Stimulated activated CD8-positive, alpha-beta memory T cell treated with anti-CD3 and anti-CD28 coated beads, Interleukin-12 subunit alpha, Interleukin-12 subunit beta, amount 100 ng/mL, for 4 hours (primary cell): ENCODE results near the gene PDXDC1.
"Not testable (repeated sequence)": the region's sequence is repeated elsewhere in the genome, so short reads cannot be mapped to it uniquely, and the experiment has no call there.

Experiments
- DNase-seq: peaks from one replicate; pipeline ENCODE4 v3.0.0-alpha.2; 2020; ENCODE audit warnings: low read depth

Gene PDXDC1

GRCh38 chr16:14971621-14972228 lies 3.1 kb upstream of the PDXDC1 start:
- DNase-seq, result not testable (repeated sequence)

GRCh38 chr16:14973785-14974322 lies 972 bp upstream of the PDXDC1 start:
- DNase-seq, result not testable (repeated sequence)

- not testable (repeated sequence) for DNase-seq
Observed at GRCh38 chr16:14974331-14974655, 533 bp upstream of the PDXDC1 start.

GRCh38 chr16:14975418-14976194 lies 780 bp downstream of the PDXDC1 start:
- DNase-seq, result peak; percentile 55

GRCh38 chr16:14976971-14977736 lies 2.3 kb downstream of the PDXDC1 start:
- DNase-seq, result not testable (repeated sequence)

GRCh38 chr16:14978281-14978680 lies 3.5 kb downstream of the PDXDC1 start:
- not testable (repeated sequence) for DNase-seq

- not testable (repeated sequence) for DNase-seq
Observed at GRCh38 chr16:14978908-14979307, 4.1 kb downstream of the PDXDC1 start.

- not testable (repeated sequence) for DNase-seq
Observed at GRCh38 chr16:14981234-14981633, 6.4 kb downstream of the PDXDC1 start.

GRCh38 chr16:14982521-14982920 lies 7.7 kb downstream of the PDXDC1 start:
- not testable (repeated sequence) for DNase-seq

- not testable (repeated sequence) for DNase-seq
Observed at GRCh38 chr16:14988092-14988491, 13.3 kb downstream of the PDXDC1 start.

GRCh38 chr16:14988661-14989191 lies 13.9 kb downstream of the PDXDC1 start:
- not testable (repeated sequence) for DNase-seq

- DNase-seq, result not testable (repeated sequence)
Observed at GRCh38 chr16:14989291-14990281, 14.8 kb downstream of the PDXDC1 start.

GRCh38 chr16:14993277-14994151 lies 18.7 kb downstream of the PDXDC1 start:
- not testable (repeated sequence) for DNase-seq

GRCh38 chr16:14996702-14997101 lies 21.9 kb downstream of the PDXDC1 start:
- DNase-seq, result not testable (repeated sequence)

GRCh38 chr16:14998300-14998699 lies 23.5 kb downstream of the PDXDC1 start:
- not testable (repeated sequence) for DNase-seq

- not testable (repeated sequence) for DNase-seq
Observed at GRCh38 chr16:14999845-15000244, 25.0 kb downstream of the PDXDC1 start.

GRCh38 chr16:15002448-15002847 lies 27.6 kb downstream of the PDXDC1 start:
- not testable (repeated sequence) for DNase-seq

GRCh38 chr16:15005357-15006132 lies 30.7 kb downstream of the PDXDC1 start:
- DNase-seq, result not testable (repeated sequence)

GRCh38 chr16:15008647-15009046 lies 33.8 kb downstream of the PDXDC1 start:
- DNase-seq, result not testable (repeated sequence)
